ENCODE results near the gene SCRT2. TPM values are rescaled to one million over a fixed set of nuclear protein-coding genes. Genes with fewer than 3 reads are reported as not detected.

SCRT2 gene
- total and polyA plus RNA-seq, 4 donors = not detected

DNA sequence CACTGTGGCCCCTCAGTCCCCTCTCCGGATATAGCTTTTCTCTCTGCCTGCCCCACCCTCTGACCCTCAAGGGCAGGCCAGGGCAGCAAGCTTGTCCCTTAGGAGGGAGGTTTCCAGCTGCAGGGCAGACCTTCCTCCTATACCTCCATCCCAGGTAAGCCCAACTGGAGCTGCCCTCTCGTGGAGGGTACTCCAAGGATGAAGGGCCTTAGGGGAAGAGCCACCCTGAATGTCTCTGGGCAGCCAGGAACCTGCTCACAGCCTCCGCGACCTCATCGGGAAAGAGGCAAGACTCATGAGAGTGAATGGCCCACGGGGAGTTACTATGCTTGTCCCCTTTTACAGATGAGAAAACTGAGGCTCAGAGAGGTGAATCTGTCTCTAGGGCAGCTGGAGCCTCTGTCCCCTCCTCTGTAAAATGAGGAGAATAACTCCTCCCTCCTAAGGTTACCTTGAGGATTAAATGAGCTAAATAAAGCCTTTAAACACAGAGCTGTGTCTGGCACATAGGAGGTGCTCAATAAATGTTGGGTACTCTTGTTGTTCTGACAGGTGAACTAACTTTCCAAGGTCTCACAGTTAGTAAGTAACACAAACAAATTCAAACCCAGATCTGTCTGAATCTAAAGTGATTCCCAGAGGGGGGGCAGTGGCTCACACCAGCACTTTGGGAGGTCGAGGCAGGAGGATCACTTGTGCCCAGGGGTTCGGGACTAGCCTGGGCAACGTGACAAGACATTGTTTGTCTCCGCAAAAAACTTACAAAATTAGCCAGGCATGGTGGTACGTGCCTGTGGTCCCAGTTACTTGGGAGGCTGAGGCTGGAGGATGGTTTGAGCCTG lies 34.7 kb downstream of the SCRT2 start:
- no peak for ATAC-seq (ENCODE audit: insufficient read depth, low FRiP score)
- Histone ChIP-seq H3K36me3 (ENCODE audit: control insufficient read depth in 4 of 4, insufficient read depth in 4 of 4, low read length in 4 of 4) (no peaks in the 10 kb centered on the region), H3K9me3 (ENCODE audit: control insufficient read depth in 4 of 4, insufficient read depth in 3 of 4, low read length in 3 of 4) (no peaks in the 10 kb centered on the region), H3K4me1 (ENCODE audit: control insufficient read depth in 5 of 5, insufficient read depth in 5 of 5, low read length in 5 of 5) (peaks cover 0 to 2% (median 0%) of the 10 kb centered on the region in 5 donors), H3K4me3 (no peak overlapping the region), H3K9ac (ENCODE audit: insufficient read depth in 1 of 2, low read length in 2 of 2) (no peak overlapping the region), H3K27me3 (ENCODE audit: control insufficient read depth in 3 of 3, insufficient read depth in 3 of 3, low read length in 2 of 3) (no peaks in the 10 kb centered on the region), H3K27ac (ENCODE audit: low read depth in 1 of 2, low read length in 1 of 2) (no peak overlapping the region)
- no peak for DNase-seq
- TF ChIP-seq, protein P1, sequence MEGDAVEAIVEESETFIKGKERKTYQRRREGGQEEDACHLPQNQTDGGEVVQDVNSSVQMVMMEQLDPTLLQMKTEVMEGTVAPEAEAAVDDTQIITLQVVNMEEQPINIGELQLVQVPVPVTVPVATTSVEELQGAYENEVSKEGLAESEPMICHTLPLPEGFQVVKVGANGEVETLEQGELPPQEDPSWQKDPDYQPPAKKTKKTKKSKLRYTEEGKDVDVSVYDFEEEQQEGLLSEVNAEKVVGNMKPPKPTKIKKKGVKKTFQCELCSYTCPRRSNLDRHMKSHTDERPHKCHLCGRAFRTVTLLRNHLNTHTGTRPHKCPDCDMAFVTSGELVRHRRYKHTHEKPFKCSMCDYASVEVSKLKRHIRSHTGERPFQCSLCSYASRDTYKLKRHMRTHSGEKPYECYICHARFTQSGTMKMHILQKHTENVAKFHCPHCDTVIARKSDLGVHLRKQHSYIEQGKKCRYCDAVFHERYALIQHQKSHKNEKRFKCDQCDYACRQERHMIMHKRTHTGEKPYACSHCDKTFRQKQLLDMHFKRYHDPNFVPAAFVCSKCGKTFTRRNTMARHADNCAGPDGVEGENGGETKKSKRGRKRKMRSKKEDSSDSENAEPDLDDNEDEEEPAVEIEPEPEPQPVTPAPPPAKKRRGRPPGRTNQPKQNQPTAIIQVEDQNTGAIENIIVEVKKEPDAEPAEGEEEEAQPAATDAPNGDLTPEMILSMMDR (IDR thresholded peaks at IDR 0.05; ENCODE audit: control extremely low read depth, extremely low read depth) = no peak
- WGBS, 2 donors = 62 to 70% methylated on average over 11 of the region's 11 CpGs

DNA sequence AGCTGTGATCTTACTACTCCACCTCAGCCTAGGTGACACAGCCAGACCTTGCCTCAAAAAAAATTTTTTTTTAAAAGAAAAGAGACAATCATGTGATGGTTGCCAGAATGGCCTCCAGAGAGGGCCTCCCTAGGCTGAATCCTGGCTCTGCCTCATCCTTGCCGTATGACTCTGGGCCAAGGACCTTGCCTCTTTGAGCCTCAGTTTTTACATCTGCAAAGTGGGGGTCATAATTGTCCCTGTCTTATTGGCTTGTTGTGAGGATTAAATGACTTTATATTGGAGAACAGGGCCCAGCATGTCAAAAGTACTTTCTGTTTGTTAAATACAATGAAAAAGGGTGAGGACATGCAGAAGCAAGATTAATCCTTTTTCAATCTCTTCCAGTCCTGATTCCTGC lies 37.0 kb downstream of the SCRT2 start:
- ATAC-seq (ENCODE audit: insufficient read depth, low FRiP score) (no peak), DNase-seq (no peak)
- no peak overlapping the region for H3K4me3 ChIP-seq
- H3K4me1 ChIP-seq (ENCODE audit: control insufficient read depth in 5 of 5, insufficient read depth in 5 of 5, low read length in 5 of 5) = peaks cover 0 to 2% (median 0%) of the 10 kb centered on the region in 5 donors
- no peaks in the 10 kb centered on the region for H3K27me3 ChIP-seq (ENCODE audit: control insufficient read depth in 3 of 3, insufficient read depth in 3 of 3, low read length in 2 of 3)
- no peaks in the 10 kb centered on the region for H3K9me3 ChIP-seq (ENCODE audit: control insufficient read depth in 4 of 4, insufficient read depth in 3 of 4, low read length in 3 of 4)
- TF ChIP-seq, protein P1 (IDR thresholded peaks at IDR 0.05; ENCODE audit: control extremely low read depth, extremely low read depth) = no peak
- no peak overlapping the region for H3K9ac ChIP-seq (ENCODE audit: insufficient read depth in 1 of 2, low read length in 2 of 2)
- no peaks in the 10 kb centered on the region for H3K36me3 ChIP-seq (ENCODE audit: control insufficient read depth in 4 of 4, insufficient read depth in 4 of 4, low read length in 4 of 4)
- no peak overlapping the region for H3K27ac ChIP-seq (ENCODE audit: low read depth in 1 of 2, low read length in 1 of 2)
- WGBS, 2 donors = 86 to 87% methylated on average over 1 of the region's 1 CpG

DNA sequence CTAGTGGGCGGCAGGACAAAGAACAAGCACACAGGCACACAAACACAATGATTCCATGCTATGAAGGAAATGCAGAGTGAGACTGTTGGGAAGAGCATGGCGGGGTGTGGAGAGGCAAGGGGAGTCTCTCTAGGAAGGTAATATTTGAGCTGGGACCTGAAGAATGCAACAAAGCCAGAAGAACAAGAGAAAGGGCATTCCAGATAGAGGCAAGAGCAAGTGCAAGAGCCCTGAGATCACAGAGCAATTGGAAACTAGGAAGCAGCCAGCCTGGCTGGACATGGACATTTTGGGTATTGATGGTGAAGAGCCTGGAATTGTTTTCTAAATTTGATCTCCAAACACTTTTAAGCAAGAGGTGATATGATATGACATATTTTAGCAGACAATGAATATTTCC lies 38.0 kb downstream of the SCRT2 start:
- DNase-seq (no peak), ATAC-seq (ENCODE audit: insufficient read depth, low FRiP score) (no peak)
- no peaks in the 10 kb centered on the region for H3K36me3 ChIP-seq (ENCODE audit: control insufficient read depth in 4 of 4, insufficient read depth in 4 of 4, low read length in 4 of 4)
- TF ChIP-seq, protein P1 (IDR thresholded peaks at IDR 0.05; ENCODE audit: control extremely low read depth, extremely low read depth) = no peak
- no peak overlapping the region for H3K4me3 ChIP-seq
- peaks cover 0 to 1% (median 0%) of the 10 kb centered on the region in 5 donors for H3K4me1 ChIP-seq (ENCODE audit: control insufficient read depth in 5 of 5, insufficient read depth in 5 of 5, low read length in 5 of 5)
- WGBS, 2 donors = 86 to 89% methylated on average over 2 of the region's 2 CpGs
- H3K9ac ChIP-seq (ENCODE audit: insufficient read depth in 1 of 2, low read length in 2 of 2) = no peak overlapping the region
- no peak overlapping the region for H3K27ac ChIP-seq (ENCODE audit: low read depth in 1 of 2, low read length in 1 of 2)
- H3K9me3 ChIP-seq (ENCODE audit: control insufficient read depth in 4 of 4, insufficient read depth in 3 of 4, low read length in 3 of 4) = no peaks in the 10 kb centered on the region
- H3K27me3 ChIP-seq (ENCODE audit: control insufficient read depth in 3 of 3, insufficient read depth in 3 of 3, low read length in 2 of 3) = no peaks in the 10 kb centered on the region

Measured in lung (tissue), 12 donors.